Spleen (tissue), 11 donors: Measurements from ENCODE around the gene ABTB1. TPM values are rescaled to one million over a fixed set of nuclear protein-coding genes. Genes with fewer than 3 reads are reported as not detected.

Source experiments
- DNase-seq: peaks from one replicate; pipeline ENCODE4 v3.0.0-alpha.2; 2020
- H3K27ac ChIP-seq, 8 donors: fragments of 200-600 bp; sonication (generic) in 7 of 8; 1 replicate in 4 of 8; 2 replicates in 4 of 8; pipeline versions ENCODE4 v1.5.0 to v1.8.0; 2016 to 2021; ENCODE audit warnings: inconsistent platforms in 4 of 8, mild to moderate bottlenecking in 4 of 8, moderate library complexity in 1 of 8
- H3K27me3 ChIP-seq, 7 donors: fragments of 200-600 bp; sonication (generic) in 6 of 7; replicated peaks in 1 of 7; 1 replicate in 4 of 7; 2 replicates in 3 of 7; pipeline versions ENCODE4 v1.5.0 to v1.8.0; 2016 to 2021; ENCODE audit warnings: inconsistent platforms in 3 of 7, mild to moderate bottlenecking in 1 of 7
- H3K36me3 ChIP-seq, 6 donors: fragments of 200-600 bp; sonication (generic) in 5 of 6; 1 replicate in 4 of 6; 2 replicates in 2 of 6; pipeline versions ENCODE4 v1.5.0 to v1.8.0; 2016 to 2021; ENCODE audit warnings: inconsistent platforms in 2 of 6
- H3K4me1 ChIP-seq, 6 donors: fragments of 200-600 bp; sonication (generic) in 5 of 6; 1 replicate in 3 of 6; 2 replicates in 3 of 6; pipeline versions ENCODE4 v1.5.0 to v1.8.0; 2016 to 2021; ENCODE audit warnings: inconsistent platforms in 3 of 6
- H3K4me3 ChIP-seq, 8 donors: fragments of 200-600 bp; sonication (generic) in 7 of 8; 1 replicate in 4 of 8; 2 replicates in 4 of 8; pipeline versions ENCODE4 v1.5.0 to v1.8.0; 2016 to 2021; ENCODE audit warnings: inconsistent platforms in 4 of 8, mild to moderate bottlenecking in 4 of 8, moderate library complexity in 2 of 8
- H3K9me3 ChIP-seq, 8 donors: fragments of 200-600 bp; sonication (generic) in 7 of 8; 1 replicate in 4 of 8; 2 replicates in 4 of 8; pipeline versions ENCODE4 v1.5.0 to v1.8.0; 2016 to 2021; ENCODE audit warnings: inconsistent platforms in 4 of 8
- CTCF ChIP-seq, 11 experiments: fragments of 200-600 bp in 7 of 11; fragments of 450-650 bp in 4 of 11; sonication (generic) in 4 of 11; IDR thresholded peaks in 8 of 11; conservative IDR thresholded peaks in 3 of 11; 1 replicate in 7 of 11; 2 replicates in 4 of 11; pipeline versions ENCODE4 v1.4.0 to v1.8.0; 2016 to 2021; ENCODE audit warnings: antibody characterized with exemption in 11 of 11, inconsistent platforms in 4 of 11, mild to moderate bottlenecking in 1 of 11
- POLR2A ChIP-seq, 3 donors: fragments of 450-650 bp; IDR thresholded peaks; one replicate each; pipeline ENCODE4 v1.5.1; 2017; ENCODE audit warnings: antibody characterized with exemption in 3 of 3, mild to moderate bottlenecking in 1 of 3
- POLR2AphosphoS5 ChIP-seq, 3 donors: sonication (generic); formaldehyde crosslinking; IDR thresholded peaks; one replicate each; pipeline ENCODE4 v1.5.1; 2017; ENCODE audit warnings: antibody characterized with exemption in 3 of 3
- WGBS, 5 donors: extraction: QIAGEN DNeasy Blood & Tissue Kit in 3 of 5; methylation state at CpG; one replicate each; pipeline versions ENCODE4 v1.1.5 to v1.1.7; 2013 to 2018; 5-methylcytosine and 5-hydroxymethylcytosine counted together
- intact Hi-C: fragments of 100-400 bp; cut with DNase I; formaldehyde crosslinking; loops from one replicate; pipeline ENCODE4 v1.15.0; 2023; ENCODE audit warnings: low total_unique reads
- polyA plus RNA-seq, 3 donors: library from polyadenylated mRNA; stranded (reverse); fragments of 200-250 nt; gene quantifications; one replicate each; pipeline ENCODE4 v1.2.1, GENCODE V29; 2013
- total RNA-seq, 7 donors: library from RNA; depleted of rRNA in 3 of 7; stranded (reverse); fragments of >200 nt in 3 of 7; fragmentation: NEBNext Ultra II Directional in 4 of 7; extraction: Animal tissue kit (Norgen Biotek cat#: 25700) in 4 of 7; gene quantifications; one replicate each; pipeline versions ENCODE4 v1.1.0 to v1.2.1, GENCODE V29; 2016 to 2021
- donor health status: healthy with polysubstance abuse.
- donor health status: DM: no; HTN: no; CAD: no; lungs with moderate emphysema.
- donor health status: DM: no; HTN: no; CAD: no.
- donor health status: Bipolar disorder and iron deficiency.
- donor health status: healthy.
- donor health status: DM: no; HTN: no; CAD: no.
- donor health status: DM: yes; HTN: yes; CAD: no.

ABTB1 gene
- total and polyA plus RNA-seq, 10 donors = 57.9 to 172 (median 145) TPM

DNA sequence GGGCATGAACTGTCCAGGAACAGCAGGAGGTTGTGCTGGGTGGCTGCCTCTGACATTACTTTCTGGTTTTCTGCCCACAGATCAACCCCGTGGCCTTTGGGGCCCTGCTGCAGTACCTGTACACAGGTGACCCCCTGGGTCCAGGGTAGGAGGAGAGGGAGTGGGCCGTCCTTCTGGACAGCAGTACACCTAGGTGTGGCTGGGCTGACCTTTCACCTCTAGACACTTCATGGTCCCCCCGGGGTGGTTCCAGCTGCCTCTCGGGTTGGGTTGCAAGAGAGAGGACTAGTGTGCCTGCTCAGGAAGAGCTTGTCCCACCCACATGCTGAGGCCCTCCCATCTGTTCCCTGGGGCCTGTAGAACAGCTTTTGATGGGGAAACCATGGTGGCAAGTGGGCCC, 3.7 kb downstream of the ABTB1 start:
- peak; percentile 76 for DNase-seq
- Histone ChIP-seq H3K9me3 (no peaks in the 10 kb centered on the region), H3K4me1 (peaks cover 13 to 94% (median 41%) of the 10 kb centered on the region in 6 donors)

GRCh38 chr3:127676921-127677351, 4.2 kb downstream of the ABTB1 start:
- Histone ChIP-seq H3K36me3 (peaks cover 0 to 75% (median 35%) of the 10 kb centered on the region in 6 donors), H3K27me3 (no peaks in the 10 kb centered on the region), H3K4me1 (peaks cover 8 to 94% (median 39%) of the 10 kb centered on the region in 6 donors), H3K27ac (peak overlapping the region in 5 of 8 donors; percentile 44 to 96 (median 81)), H3K9me3 (no peaks in the 10 kb centered on the region), H3K4me3 (peak overlapping the region in 1 of 8 donors; percentile 46)
- WGBS, 5 donors = 85 to 97% (median 93%) methylated on average over 11 to 21 of the region's 21 CpGs
- peak; percentile 81 for DNase-seq
- intact Hi-C loops = no loop called here
- TF ChIP-seq POLR2A (IDR thresholded peaks at IDR 0.05) = no peak
- peak in 1 of 3 donors; percentile 49 for TF ChIP-seq POLR2AphosphoS5 (IDR thresholded peaks at IDR 0.05)
- TF ChIP-seq CTCF (IDR thresholded peaks at IDR 0.05 in 8 of 11, conservative IDR thresholded peaks at IDR 0.05 in 3 of 11) = no peak

More for the DNA sequence above, 3.7 kb downstream of the ABTB1 start:
- no peaks in the 10 kb centered on the region for H3K27me3 ChIP-seq
- WGBS, 5 donors = 60 to 94% (median 80%) methylated on average over 1 to 4 of the region's 4 CpGs
- intact Hi-C loops = no loop called here
- peaks cover 0 to 72% (median 35%) of the 10 kb centered on the region in 6 donors for H3K36me3 ChIP-seq
- H3K4me3 ChIP-seq = peak overlapping the region in 1 of 8 donors; percentile 46
- peak overlapping the region in 4 of 8 donors; percentile 44 to 96 (median 82) for H3K27ac ChIP-seq
- TF ChIP-seq POLR2AphosphoS5 (IDR thresholded peaks at IDR 0.05) = no peak
- no peak for TF ChIP-seq POLR2A (IDR thresholded peaks at IDR 0.05)
- no peak for TF ChIP-seq CTCF (IDR thresholded peaks at IDR 0.05 in 8 of 11, conservative IDR thresholded peaks at IDR 0.05 in 3 of 11)

- H3K27ac ChIP-seq = peak overlapping the region in 7 of 8 donors; percentile 44 to 96 (median 65)
- WGBS, 5 donors = 88 to 93% (median 90%) methylated on average over 5 to 17 of the region's 17 CpGs
- peak overlapping the region in 1 of 8 donors; percentile 46 for H3K4me3 ChIP-seq
- intact Hi-C loops = no loop called here
- no peaks in the 10 kb centered on the region for H3K9me3 ChIP-seq
- no peaks in the 10 kb centered on the region for H3K27me3 ChIP-seq
- peaks cover 0 to 83% (median 35%) of the 10 kb centered on the region in 6 donors for H3K36me3 ChIP-seq
- peaks cover 7 to 96% (median 35%) of the 10 kb centered on the region in 6 donors for H3K4me1 ChIP-seq
- TF ChIP-seq POLR2AphosphoS5 (IDR thresholded peaks at IDR 0.05) (peak in 1 of 3 donors; percentile 45), CTCF (IDR thresholded peaks at IDR 0.05 in 8 of 11, conservative IDR thresholded peaks at IDR 0.05 in 3 of 11) (no peak)
- peak; percentile 78 for DNase-seq
Measured at GRCh38 chr3:127677541-127678314, 5.0 kb downstream of the ABTB1 start.

GRCh38 chr3:127678315-127678599, 5.5 kb downstream of the ABTB1 start:
- DNase-seq = no peak
- peaks cover 7 to 100% (median 37%) of the 10 kb centered on the region in 6 donors for H3K4me1 ChIP-seq
- no peaks in the 10 kb centered on the region for H3K27me3 ChIP-seq
- no peaks in the 10 kb centered on the region for H3K9me3 ChIP-seq
- peaks cover 0 to 83% (median 35%) of the 10 kb centered on the region in 6 donors for H3K36me3 ChIP-seq
- peak overlapping the region in 1 of 8 donors; percentile 46 for H3K4me3 ChIP-seq
- TF ChIP-seq CTCF (IDR thresholded peaks at IDR 0.05 in 8 of 11, conservative IDR thresholded peaks at IDR 0.05 in 3 of 11) (no peak), POLR2A (IDR thresholded peaks at IDR 0.05) (no peak), POLR2AphosphoS5 (IDR thresholded peaks at IDR 0.05) (no peak)
- intact Hi-C loops = no loop called here
- WGBS, 5 donors = 92 to 98% (median 94%) methylated on average over 8 of the region's 8 CpGs
- H3K27ac ChIP-seq = peak overlapping the region in 7 of 8 donors; percentile 44 to 96 (median 65)
